ENCODE results near the gene MCM3AP.
A peak's percentile ranks its signal among the peaks of the same experiment; 100 is the strongest.

MCM3AP gene

DNA sequence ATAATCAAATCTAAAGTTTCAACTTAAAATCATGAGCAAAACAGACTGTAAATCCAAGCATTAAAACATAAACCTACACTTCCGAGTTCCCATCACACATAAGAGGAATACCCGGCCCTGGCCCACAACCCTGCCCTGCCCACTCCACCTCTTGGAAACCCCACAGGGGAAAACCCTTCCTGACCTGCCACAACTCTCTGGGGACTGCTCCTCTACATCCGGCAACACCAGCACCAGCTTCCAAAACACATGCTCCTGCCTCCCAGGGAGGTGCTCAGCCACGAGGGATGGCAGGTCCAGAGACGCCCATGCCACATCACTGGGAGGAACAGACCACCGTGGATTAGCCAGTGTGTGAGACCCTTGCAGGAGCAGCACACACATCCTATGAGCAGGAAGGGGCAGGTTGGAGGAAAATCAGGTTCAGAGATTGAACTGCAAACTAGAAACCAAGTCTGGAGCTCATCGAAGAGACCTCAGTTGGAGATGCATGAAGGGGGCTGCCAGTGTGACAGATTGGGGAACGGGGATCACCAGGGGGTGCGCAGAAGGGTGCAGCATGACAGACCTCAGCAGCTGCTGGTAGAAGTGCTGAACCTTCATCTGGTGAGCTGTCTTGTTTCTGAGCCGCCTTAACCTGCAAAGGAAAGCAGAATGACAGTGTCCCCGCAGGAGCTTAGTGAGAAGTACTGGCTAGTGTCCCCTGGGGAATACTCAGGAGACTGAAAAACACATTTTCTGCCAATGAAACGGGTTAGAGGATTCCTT is 31.0 kb downstream of the MCM3AP start:
- no peak overlapping the region for H3K27ac Mint-ChIP-seq
- TF ChIP-seq, protein P1, sequence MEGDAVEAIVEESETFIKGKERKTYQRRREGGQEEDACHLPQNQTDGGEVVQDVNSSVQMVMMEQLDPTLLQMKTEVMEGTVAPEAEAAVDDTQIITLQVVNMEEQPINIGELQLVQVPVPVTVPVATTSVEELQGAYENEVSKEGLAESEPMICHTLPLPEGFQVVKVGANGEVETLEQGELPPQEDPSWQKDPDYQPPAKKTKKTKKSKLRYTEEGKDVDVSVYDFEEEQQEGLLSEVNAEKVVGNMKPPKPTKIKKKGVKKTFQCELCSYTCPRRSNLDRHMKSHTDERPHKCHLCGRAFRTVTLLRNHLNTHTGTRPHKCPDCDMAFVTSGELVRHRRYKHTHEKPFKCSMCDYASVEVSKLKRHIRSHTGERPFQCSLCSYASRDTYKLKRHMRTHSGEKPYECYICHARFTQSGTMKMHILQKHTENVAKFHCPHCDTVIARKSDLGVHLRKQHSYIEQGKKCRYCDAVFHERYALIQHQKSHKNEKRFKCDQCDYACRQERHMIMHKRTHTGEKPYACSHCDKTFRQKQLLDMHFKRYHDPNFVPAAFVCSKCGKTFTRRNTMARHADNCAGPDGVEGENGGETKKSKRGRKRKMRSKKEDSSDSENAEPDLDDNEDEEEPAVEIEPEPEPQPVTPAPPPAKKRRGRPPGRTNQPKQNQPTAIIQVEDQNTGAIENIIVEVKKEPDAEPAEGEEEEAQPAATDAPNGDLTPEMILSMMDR (IDR thresholded peaks at IDR 0.05; ENCODE audit: unreplicated experiment in 3 of 3) = no peak
- H3K4me3 Mint-ChIP-seq = no peak overlapping the region
- H3K4me1 Mint-ChIP-seq = no peaks in the 10 kb centered on the region
- H3K27me3 Mint-ChIP-seq (ENCODE audit: low read depth) = no peaks in the 10 kb centered on the region
- peaks cover 84% of the 10 kb centered on the region for H3K36me3 Mint-ChIP-seq (ENCODE audit: low read depth)
- no peaks in the 10 kb centered on the region for H3K9me3 Mint-ChIP-seq

DNA sequence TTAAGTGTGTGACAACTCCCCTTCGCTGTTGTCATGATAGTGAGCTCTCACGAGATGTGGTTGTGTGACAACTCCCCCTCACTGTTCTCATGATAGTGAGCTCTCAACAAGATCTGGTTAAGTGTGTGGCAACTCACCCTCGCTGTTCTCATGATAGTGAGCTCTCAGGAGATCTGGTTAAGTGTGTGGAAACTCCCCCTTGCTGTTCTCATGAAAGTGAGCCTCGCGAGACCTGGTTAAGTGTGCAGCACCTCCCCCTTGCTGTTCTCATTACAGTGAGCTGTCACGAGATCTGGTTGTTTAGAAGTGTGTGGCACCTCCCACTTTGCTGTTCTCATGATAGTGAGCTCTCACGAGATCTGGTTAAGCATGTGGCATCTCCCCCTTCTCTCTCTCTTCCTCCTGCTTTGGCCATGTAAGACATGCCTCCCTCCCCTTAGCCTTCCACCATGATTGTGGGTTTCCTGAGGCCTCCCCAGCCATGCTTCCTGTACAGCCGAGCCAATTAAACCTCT is 31.7 kb downstream of the MCM3AP start:
- Mint-ChIP-seq H3K4me1 (no peaks in the 10 kb centered on the region), H3K27me3 (ENCODE audit: low read depth) (no peaks in the 10 kb centered on the region), H3K36me3 (ENCODE audit: low read depth) (peaks cover 87% of the 10 kb centered on the region), H3K9me3 (no peaks in the 10 kb centered on the region), H3K4me3 (no peak overlapping the region), H3K27ac (peak overlapping the region in 2 of 3 experiments; percentile 11 to 22)
- TF ChIP-seq, protein P1 (IDR thresholded peaks at IDR 0.05; ENCODE audit: unreplicated experiment in 3 of 3) = no peak

DNA sequence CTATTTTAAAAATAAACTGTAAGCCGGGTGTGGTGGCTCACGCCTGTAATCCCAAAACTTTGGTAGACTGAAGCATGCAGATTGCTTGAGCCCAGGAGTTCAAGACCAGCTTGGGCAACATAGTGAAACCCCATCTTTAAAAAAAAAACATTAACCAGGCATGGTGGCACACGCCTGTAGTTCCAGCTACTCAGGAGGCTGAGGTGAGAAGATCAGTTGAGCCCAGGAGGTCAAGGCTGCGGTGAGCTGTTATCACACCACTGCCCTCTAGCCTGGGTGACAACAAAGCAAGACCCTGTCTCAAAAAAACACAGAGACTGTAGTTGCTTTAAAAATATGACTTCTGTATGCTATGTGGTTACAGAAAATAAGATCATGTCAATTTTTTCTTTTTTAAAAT is 32.6 kb downstream of the MCM3AP start:
- Mint-ChIP-seq H3K4me1 (no peaks in the 10 kb centered on the region), H3K36me3 (ENCODE audit: low read depth) (peaks cover 84% of the 10 kb centered on the region), H3K27me3 (ENCODE audit: low read depth) (no peaks in the 10 kb centered on the region), H3K4me3 (no peak overlapping the region), H3K27ac (no peak overlapping the region), H3K9me3 (no peaks in the 10 kb centered on the region)
- TF ChIP-seq, protein P1 (IDR thresholded peaks at IDR 0.05; ENCODE audit: unreplicated experiment in 3 of 3) = no peak

DNA sequence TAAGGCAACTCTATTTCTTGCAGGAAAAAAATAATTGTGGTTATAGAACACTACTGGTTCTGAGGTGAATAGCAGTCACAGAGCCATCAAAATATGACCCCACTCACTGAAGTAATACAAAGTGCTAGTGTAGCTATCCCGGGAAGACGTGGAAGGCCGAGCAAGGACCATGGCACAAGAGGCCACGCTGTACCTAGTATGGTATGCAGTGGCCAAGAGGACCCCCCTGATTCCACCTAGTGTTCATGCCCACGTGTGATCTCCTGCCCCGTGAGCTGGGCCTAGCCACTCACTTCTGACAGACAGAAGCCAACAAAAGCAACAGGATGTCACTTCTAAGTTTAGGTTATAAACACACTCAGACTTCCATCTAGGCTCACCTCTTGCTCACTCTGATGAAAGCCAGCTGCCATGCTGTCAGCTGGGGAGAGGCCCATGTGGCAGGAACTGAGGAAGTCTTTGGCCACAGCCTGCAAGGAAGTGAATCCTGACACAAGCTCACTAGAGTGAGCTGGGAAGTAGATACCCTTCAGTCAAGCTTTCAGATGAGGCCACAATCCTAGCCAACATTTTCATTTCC is 35.2 kb downstream of the MCM3AP start:
- H3K27me3 Mint-ChIP-seq (ENCODE audit: low read depth) = no peaks in the 10 kb centered on the region
- TF ChIP-seq, protein P1 (IDR thresholded peaks at IDR 0.05; ENCODE audit: unreplicated experiment in 3 of 3) = no peak
- no peak overlapping the region for H3K4me3 Mint-ChIP-seq
- H3K4me1 Mint-ChIP-seq = no peaks in the 10 kb centered on the region
- peaks cover 83% of the 10 kb centered on the region for H3K36me3 Mint-ChIP-seq (ENCODE audit: low read depth)
- no peak overlapping the region for H3K27ac Mint-ChIP-seq
- no peaks in the 10 kb centered on the region for H3K9me3 Mint-ChIP-seq

DNA sequence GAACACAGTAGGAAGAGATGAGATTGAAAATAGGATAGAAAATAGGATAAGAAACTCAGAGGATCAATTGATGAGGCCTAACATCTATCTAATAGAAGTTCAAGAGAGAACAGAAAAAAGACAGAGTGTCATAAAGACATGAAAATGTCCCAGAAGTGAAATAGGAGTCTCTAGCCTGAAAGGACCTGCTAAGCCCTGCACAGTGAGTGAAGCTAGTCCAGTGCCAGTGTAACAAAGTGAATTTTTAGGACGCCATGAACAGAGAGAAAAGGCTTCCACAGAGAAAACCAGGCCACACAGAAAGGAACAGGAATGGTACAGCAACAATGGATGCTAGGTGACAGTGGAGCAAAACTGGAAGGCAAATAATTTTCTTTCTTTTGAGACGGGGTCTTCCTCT is 36.6 kb downstream of the MCM3AP start:
- Mint-ChIP-seq H3K27me3 (ENCODE audit: low read depth) (no peaks in the 10 kb centered on the region), H3K4me1 (no peaks in the 10 kb centered on the region), H3K36me3 (ENCODE audit: low read depth) (peaks cover 73% of the 10 kb centered on the region), H3K4me3 (no peak overlapping the region), H3K27ac (no peak overlapping the region), H3K9me3 (no peaks in the 10 kb centered on the region)
- TF ChIP-seq, protein P1 (IDR thresholded peaks at IDR 0.05; ENCODE audit: unreplicated experiment in 3 of 3) = no peak
